MM.1S (cell line): Measurements from ENCODE around the gene NAA11.

Source experiments
- EZH2 ChIP-seq: fragments of 300-600 bp; sonication (generic); optimal IDR thresholded peaks from 2 replicates; pipeline ENCODE3; 2017; ENCODE audit warnings: low read depth, mild to moderate bottlenecking, antibody characterized with exemption, low read length, mixed read lengths
- TF ChIP-seq, protein P1 (sequence below): fragments of 300-600 bp; sonication (generic); IDR thresholded peaks from 2 replicates; pipeline ENCODE4 v1.5.1; 2016; ENCODE audit warnings: antibody characterized with exemption, low read length, mixed read lengths

DNA sequence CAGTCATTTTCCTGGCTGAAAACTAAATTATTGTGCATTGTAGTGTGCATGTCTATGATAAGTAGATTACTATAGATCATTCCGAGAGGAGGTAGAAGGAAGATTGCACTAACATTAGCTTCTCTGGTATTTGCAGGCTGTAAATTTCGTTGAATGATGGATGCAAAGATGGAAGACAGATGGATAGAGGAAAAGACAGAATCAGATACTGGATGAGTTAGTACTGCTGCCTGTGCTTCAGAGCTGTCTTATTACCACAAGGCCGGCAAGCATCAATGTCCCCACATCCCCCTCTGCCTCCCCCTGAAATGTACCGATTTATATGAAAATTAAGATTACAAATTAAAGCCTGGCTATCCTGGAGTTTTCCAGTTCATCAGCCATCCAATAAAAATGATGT lies 17.7 kb downstream of the NAA11 start:
- TF ChIP-seq, protein P1, sequence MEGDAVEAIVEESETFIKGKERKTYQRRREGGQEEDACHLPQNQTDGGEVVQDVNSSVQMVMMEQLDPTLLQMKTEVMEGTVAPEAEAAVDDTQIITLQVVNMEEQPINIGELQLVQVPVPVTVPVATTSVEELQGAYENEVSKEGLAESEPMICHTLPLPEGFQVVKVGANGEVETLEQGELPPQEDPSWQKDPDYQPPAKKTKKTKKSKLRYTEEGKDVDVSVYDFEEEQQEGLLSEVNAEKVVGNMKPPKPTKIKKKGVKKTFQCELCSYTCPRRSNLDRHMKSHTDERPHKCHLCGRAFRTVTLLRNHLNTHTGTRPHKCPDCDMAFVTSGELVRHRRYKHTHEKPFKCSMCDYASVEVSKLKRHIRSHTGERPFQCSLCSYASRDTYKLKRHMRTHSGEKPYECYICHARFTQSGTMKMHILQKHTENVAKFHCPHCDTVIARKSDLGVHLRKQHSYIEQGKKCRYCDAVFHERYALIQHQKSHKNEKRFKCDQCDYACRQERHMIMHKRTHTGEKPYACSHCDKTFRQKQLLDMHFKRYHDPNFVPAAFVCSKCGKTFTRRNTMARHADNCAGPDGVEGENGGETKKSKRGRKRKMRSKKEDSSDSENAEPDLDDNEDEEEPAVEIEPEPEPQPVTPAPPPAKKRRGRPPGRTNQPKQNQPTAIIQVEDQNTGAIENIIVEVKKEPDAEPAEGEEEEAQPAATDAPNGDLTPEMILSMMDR, result no peak
- TF ChIP-seq EZH2, result no peak
